Bone marrow (tissue), 2 donors: Measurements from ENCODE around the gene REM1.
A peak's percentile ranks its signal among the peaks of the same experiment; 100 is the strongest.
"Not testable (repeated sequence)": the region's sequence is repeated elsewhere in the genome, so short reads cannot be mapped to it uniquely, and the experiment has no call there.

Experiments
- DNase-seq, 2 donors: peaks; one replicate each; lab custom pipeline; 2025; lab: John Stamatoyannopoulos, UW

REM1 gene

DNA sequence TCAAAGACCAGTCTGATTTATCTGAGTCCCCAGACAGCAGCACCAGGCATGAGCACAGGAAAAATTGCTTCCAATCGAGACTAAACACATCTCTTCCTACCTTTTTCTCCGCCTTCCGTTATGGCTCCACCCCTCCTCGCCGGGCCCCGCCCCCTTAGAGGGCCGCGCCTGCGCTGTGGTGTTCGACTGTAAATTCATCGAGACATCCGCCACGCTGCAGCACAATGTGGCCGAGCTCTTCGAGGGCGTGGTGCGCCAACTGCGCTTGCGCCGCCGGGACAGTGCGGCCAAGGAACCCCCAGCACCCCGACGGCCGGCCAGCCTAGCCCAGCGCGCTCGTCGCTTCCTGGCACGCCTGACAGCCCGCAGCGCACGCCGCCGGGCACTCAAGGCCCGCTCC is 8.9 kb downstream of the REM1 start:
- DNase-seq, result no peak

- no peak for DNase-seq
Observed at GRCh38 chr20:31485450-31486339, 10.6 kb downstream of the REM1 start.

GRCh38 chr20:31488115-31488514 is 13.0 kb downstream of the REM1 start:
- DNase-seq, result no peak

GRCh38 chr20:31489152-31489551 is 14.1 kb downstream of the REM1 start:
- DNase-seq, result no peak

GRCh38 chr20:31490752-31491151 is 15.7 kb downstream of the REM1 start:
- no peak for DNase-seq

DNA sequence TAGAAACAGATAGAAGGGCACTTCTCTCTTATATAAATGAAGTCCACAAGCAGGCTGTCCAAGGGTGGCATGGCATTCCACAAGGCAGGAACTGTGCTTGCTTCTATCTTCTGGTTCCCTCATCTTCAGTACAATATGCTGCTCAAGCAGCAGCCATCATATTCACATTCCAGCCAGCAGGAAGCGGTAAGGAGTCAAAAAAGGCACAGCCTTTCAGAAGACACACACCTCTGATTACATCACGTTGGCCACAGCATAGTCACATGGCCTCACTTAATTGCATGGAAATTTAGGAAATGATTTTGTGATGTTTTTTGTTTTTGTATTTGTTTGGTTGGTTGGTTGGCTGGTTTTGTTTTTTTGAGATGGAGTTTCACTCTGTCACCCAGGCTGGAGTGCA is 19.0 kb downstream of the REM1 start:
- DNase-seq, result no peak

DNA sequence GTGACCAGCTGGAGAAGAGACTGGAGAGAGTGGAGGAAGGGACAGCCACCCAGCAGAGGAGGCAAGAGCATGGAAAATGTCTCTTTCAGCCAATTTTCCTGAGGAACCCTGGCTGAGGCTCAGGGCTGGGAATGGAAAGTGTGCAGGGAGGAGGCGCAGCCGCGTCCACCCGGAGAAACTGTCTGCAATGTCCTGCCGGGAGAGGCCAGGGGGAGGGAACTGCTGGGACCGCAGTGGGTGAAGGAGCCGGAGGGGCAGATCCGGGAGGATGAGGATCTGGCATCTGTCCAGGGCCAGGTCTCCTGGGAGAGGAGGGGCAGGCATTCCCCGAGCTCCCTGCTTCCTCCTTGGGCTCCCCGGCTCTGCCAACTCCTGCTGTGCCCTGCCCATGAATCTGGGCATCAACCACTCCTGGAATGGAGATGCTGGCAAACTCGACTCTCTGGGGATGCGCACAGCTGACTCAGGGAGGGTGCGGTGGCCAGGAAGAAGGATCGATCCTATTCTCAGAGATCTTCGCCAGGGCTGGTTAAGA is 21.7 kb downstream of the REM1 start:
- DNase-seq, result no peak

- no peak for DNase-seq
Observed at GRCh38 chr20:31497838-31498540, 22.9 kb downstream of the REM1 start.

- no peak for DNase-seq
Observed at GRCh38 chr20:31500527-31500926, 25.4 kb downstream of the REM1 start.

DNA sequence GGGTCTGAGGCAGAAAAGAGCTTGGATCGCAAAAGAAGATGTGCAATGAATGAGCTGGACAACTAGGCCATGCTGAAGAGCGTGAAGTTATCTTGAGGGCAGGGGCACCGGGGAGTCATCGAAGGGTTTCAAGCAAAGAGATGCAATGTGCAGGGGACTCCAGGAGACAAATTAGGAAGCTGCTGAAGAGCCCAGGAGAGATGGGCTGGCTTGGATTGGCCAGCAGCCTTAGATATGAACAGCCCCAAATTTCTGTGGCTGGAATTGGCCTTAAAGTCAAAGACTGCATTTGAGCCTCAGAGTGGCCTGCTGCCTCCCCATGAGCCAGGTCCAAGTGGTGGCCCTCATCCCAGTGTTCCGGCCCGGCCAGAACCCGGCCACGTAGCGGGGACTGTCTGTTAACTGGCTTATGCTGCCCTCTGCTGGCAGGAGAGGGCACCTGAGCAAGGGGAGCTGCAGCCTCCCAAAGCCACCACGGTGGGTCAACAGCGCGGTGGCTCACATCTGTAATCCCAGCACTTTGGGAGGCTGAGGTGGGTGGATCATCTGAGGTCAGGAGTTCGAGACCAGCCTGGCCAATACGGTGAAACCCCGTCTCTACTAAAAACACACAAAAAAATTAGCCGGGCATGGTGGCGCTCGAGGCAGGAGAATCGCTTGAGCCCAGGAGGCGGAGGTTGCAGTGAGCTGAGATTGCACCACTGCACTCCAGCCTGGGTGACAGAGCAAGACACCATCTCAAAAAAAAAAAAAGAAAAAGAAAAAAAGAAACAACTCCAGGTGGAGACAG is 28.0 kb downstream of the REM1 start:
- peak; percentile 18 to 36 for DNase-seq

GRCh38 chr20:31505903-31506302 is 30.8 kb downstream of the REM1 start:
- no peak for DNase-seq

- DNase-seq, result no peak
Observed at GRCh38 chr20:31508517-31509244, 33.6 kb downstream of the REM1 start.

DNA sequence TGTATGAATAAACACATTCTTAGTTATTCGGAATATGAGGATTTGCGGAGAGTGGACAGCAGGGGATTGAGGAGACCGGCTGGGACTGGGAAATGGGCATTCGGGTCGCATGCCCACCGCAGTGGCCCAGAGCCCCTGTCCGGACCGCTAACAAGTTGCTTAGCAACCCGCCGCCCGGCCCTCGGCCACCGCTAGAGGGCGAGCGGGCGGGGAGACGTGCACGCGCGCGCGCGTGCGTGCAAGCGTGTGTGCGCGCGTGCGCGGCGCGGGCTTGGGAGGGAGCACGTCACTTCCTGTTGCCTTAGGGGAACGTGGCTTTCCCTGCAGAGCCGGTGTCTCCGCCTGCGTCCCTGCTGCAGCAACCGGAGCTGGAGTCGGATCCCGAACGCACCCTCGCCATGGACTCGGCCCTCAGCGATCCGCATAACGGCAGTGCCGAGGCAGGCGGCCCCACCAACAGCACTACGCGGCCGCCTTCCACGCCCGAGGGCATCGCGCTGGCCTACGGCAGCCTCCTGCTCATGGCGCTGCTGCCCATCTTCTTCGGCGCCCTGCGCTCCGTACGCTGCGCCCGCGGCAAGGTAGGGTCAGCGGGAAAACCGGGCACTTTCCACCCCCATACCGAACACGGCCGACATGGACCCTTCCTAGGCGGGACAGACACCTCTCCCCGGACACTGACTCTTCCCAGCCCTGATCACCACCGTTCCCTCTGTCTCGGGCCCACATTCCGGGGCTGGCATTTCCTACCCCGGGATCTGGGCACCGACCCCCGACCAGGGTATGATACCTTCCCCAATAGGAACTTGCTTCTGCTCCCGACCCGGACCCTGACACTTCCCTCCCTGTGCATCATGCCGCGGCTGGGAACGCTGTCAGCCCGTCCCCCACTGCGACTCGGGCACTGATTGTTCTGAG is 39.3 kb downstream of the REM1 start, which contains the start of gene HM13:
TSS of gene HM13 (plus strand) at position 289 of the 918 bp plus-strand sequence. CDS start at position 399, 110 bp downstream.
- peak; percentile 54 to 80 for DNase-seq

- DNase-seq, result no peak
Observed at GRCh38 chr20:31515072-31515774, 40.1 kb downstream of the REM1 start.

GRCh38 chr20:31515775-31516107 is 40.7 kb downstream of the REM1 start:
- no peak for DNase-seq

DNA sequence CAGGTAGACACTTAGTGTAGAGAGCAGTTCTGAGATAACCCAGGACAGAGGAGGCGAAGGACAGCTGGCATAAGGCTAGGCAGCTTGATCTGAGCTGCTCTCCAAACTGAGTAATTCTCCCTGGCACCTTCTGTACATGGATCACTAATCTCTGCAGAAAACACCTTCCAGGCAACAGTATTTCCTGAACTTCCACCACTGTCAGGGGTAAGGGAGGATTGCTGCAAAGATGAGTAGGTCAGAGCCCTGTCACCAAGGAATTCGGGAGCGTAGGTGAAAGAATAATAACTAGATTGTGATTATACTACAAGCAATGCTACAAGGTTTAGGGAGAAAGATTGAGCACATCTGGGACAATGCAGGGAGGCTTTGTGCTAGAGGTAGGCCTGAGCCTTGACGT is 41.1 kb downstream of the REM1 start:
- no peak for DNase-seq

DNA sequence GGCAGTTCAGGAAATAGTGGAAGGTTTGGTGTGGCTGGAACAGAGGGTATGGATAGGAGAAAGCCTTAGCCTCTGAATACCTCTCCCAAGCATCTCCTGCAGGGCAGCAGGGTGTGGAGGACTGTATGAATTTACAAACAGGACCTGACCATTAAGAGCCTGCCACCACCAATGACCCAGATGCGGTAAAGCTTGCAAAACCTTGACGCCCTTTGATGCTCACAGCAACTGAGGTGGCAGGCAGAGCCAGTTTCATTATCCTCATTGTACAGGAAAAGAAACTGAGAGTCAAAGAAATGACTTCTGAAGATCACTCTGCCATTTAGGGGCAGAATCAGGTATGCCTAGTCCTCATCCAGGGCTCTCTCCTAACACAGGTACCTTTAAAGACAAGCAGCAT is 41.6 kb downstream of the REM1 start:
- no peak for DNase-seq

DNA sequence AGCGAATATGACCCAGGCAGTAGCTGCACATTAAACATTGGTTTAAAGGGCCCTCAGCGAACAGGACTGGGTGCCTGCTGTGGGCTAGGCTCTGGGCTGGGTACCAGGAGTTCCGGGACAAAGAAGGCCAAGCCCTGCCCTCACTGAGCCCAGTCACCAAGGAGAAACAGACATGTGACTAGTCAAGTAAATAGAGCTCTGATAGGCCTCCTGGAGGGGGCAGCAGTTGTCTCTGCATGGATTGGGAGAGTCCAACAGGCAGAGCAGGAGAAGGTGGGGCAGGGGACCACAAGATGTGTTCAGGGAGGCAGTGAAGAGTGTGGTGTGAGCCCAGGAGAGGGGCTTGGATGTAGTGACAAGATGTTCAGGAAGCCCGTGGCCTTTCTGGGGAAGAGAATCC is 42.3 kb downstream of the REM1 start:
- no peak for DNase-seq

GRCh38 chr20:31521267-31521666 is 46.2 kb downstream of the REM1 start:
- not testable (repeated sequence) for DNase-seq

GRCh38 chr20:31522731-31523130 is 47.6 kb downstream of the REM1 start:
- no peak for DNase-seq
